ENCODE data around the gene FEZ2. TPM values are rescaled to one million over a fixed set of nuclear protein-coding genes. Genes with fewer than 3 reads are reported as not detected.

The FEZ2 gene
- total and polyA plus RNA-seq, 10 of the 15 experiments (the other 5 are each of a cell fraction or from before 2014, with no cell fraction given) = 3.0 to 15.4 (median 6.6) TPM

DNA sequence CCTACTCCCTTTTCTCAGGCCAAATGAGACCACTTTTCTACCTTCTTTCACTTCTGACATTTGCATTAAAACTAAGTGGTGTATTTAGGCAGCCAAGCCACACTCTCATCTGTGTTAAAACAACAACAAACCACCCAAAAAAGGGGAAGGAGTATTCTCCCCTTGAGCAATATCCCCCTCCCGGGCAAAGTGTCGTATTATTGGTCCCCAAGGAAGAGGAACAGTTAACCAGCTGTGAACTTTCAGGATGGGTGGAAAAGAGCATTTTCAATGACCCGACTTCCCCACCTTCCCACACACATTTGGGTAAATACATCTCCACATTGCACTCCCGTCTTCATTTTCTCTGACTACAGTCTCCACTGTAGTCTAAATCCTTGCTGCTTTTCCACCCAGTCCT lies 44.3 kb downstream of the FEZ2 start:
- SMC1A ChIA-PET (ENCODE audit: uncharacterized antibody, unreplicated experiment) = interaction anchor here (1.5 kb wide), 1 partner anchor 10 kb away, joined by 4 read pairs; no protein-coding TSS in a partner anchor
- H3K36me3 ChIP-seq (ENCODE audit: control insufficient read depth in 2 of 2, insufficient read depth in 2 of 2, low read length in 1 of 2) = peaks cover 0 to 12% of the 10 kb centered on the region in 2 experiments; a peak in 3 of 4 replicates
- no peak for DNase-seq (ENCODE audit: low read depth, low spot score)
- RAD21 ChIA-PET (ENCODE audit: unreplicated experiment) = no interaction called here
- no peaks in the 10 kb centered on the region for H4K20me1 ChIP-seq (ENCODE audit: control insufficient read depth, insufficient read depth)
- intact Hi-C loops (cut with micrococcal nuclease; ENCODE audit: unreplicated experiment) (no loop called here), in situ Hi-C loops (cut with MboI) (no loop called here)
- no TSS peak for BruUV-seq (replicated peaks)
- no peak overlapping the region for H2AFZ ChIP-seq (ENCODE audit: control insufficient read depth, low read depth, low read length)
- FAIRE-seq = no peak
- no peak for ATAC-seq
- no peak overlapping the region for H3K9ac ChIP-seq (ENCODE audit: control insufficient read depth, insufficient read depth, low read length)
- no peak overlapping the region for H3K4me3 ChIP-seq
- H3K4me1 ChIP-seq (ENCODE audit: control insufficient read depth, insufficient read depth, low read length) = no peaks in the 10 kb centered on the region
- H3K4me2 ChIP-seq (ENCODE audit: control insufficient read depth, insufficient read depth) = no peak overlapping the region
- CTCF ChIA-PET = interaction anchor here (2.6 kb wide), 1 partner anchor 10 kb away, joined by 7 read pairs; no protein-coding TSS in a partner anchor
- H3K27ac ChIP-seq (ENCODE audit: control insufficient read depth, insufficient read depth) = no peak overlapping the region
- H3K9me3 ChIP-seq (replicated peaks; ENCODE audit: control insufficient read depth, insufficient read depth, low read length) = no peaks in the 10 kb centered on the region
- WGBS (ENCODE audit: insufficient coverage, insufficient replicate concordance, low lambda C conversion rate, missing lambda C conversion rate) = 33% methylated on average over 4 of the region's 4 CpGs
- H3K79me2 ChIP-seq (ENCODE audit: control insufficient read depth, insufficient read depth, low read length) = no peaks in the 10 kb centered on the region
- POLR2A ChIA-PET = interaction anchor here (1.2 kb wide), 1 partner anchor 84 kb away, joined by 3 read pairs; no protein-coding TSS in a partner anchor
- no peaks in the 10 kb centered on the region for H3K27me3 ChIP-seq (replicated peaks in 1 of 2; ENCODE audit: control insufficient read depth in 2 of 2, insufficient read depth in 2 of 2, low read length in 1 of 2)
- TF ChIP-seq, protein P1, sequence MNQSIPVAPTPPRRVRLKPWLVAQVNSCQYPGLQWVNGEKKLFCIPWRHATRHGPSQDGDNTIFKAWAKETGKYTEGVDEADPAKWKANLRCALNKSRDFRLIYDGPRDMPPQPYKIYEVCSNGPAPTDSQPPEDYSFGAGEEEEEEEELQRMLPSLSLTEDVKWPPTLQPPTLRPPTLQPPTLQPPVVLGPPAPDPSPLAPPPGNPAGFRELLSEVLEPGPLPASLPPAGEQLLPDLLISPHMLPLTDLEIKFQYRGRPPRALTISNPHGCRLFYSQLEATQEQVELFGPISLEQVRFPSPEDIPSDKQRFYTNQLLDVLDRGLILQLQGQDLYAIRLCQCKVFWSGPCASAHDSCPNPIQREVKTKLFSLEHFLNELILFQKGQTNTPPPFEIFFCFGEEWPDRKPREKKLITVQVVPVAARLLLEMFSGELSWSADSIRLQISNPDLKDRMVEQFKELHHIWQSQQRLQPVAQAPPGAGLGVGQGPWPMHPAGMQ (IDR thresholded peaks at IDR 0.05; ENCODE audit: borderline replicate concordance) = no peak
- TF ChIP-seq POLR2A (IDR thresholded peaks at IDR 0.05; ENCODE audit: low read depth, low read length) (no peak), ZNF217 (IDR thresholded peaks at IDR 0.05) (no peak), SMAD1 (IDR thresholded peaks at IDR 0.05; ENCODE audit: low read depth, partially characterized antibody) (no peak), NR2F1 (conservative IDR thresholded peaks at IDR 0.05) (no peak), SUPT20H (IDR thresholded peaks at IDR 0.05; ENCODE audit: borderline replicate concordance, control insufficient read depth, low read depth, low read length) (no peak), NFIC (IDR thresholded peaks at IDR 0.05; ENCODE audit: low read depth, low read length) (no peak), PAX5 (IDR thresholded peaks at IDR 0.05; ENCODE audit: borderline replicate concordance, low read depth, low read length) (no peak), RUNX3 (IDR thresholded peaks at IDR 0.05; ENCODE audit: low read length) (no peak), SPI1 (IDR thresholded peaks at IDR 0.05; ENCODE audit: borderline replicate concordance, insufficient read depth, low read depth, low read length) (no peak), PML (IDR thresholded peaks at IDR 0.05; ENCODE audit: low read length) (no peak)
- TF ChIP-seq, protein P2, sequence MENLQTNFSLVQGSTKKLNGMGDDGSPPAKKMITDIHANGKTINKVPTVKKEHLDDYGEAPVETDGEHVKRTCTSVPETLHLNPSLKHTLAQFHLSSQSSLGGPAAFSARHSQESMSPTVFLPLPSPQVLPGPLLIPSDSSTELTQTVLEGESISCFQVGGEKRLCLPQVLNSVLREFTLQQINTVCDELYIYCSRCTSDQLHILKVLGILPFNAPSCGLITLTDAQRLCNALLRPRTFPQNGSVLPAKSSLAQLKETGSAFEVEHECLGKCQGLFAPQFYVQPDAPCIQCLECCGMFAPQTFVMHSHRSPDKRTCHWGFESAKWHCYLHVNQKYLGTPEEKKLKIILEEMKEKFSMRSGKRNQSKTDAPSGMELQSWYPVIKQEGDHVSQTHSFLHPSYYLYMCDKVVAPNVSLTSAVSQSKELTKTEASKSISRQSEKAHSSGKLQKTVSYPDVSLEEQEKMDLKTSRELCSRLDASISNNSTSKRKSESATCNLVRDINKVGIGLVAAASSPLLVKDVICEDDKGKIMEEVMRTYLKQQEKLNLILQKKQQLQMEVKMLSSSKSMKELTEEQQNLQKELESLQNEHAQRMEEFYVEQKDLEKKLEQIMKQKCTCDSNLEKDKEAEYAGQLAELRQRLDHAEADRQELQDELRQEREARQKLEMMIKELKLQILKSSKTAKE (IDR thresholded peaks at IDR 0.05; ENCODE audit: low read depth, poor library complexity, severe bottlenecking) = no peak
- TF ChIP-seq, protein P3, sequence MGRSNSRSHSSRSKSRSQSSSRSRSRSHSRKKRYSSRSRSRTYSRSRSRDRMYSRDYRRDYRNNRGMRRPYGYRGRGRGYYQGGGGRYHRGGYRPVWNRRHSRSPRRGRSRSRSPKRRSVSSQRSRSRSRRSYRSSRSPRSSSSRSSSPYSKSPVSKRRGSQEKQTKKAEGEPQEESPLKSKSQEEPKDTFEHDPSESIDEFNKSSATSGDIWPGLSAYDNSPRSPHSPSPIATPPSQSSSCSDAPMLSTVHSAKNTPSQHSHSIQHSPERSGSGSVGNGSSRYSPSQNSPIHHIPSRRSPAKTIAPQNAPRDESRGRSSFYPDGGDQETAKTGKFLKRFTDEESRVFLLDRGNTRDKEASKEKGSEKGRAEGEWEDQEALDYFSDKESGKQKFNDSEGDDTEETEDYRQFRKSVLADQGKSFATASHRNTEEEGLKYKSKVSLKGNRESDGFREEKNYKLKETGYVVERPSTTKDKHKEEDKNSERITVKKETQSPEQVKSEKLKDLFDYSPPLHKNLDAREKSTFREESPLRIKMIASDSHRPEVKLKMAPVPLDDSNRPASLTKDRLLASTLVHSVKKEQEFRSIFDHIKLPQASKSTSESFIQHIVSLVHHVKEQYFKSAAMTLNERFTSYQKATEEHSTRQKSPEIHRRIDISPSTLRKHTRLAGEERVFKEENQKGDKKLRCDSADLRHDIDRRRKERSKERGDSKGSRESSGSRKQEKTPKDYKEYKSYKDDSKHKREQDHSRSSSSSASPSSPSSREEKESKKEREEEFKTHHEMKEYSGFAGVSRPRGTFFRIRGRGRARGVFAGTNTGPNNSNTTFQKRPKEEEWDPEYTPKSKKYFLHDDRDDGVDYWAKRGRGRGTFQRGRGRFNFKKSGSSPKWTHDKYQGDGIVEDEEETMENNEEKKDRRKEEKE (IDR thresholded peaks at IDR 0.05) = no peak
- TF ChIP-seq, protein P4, sequence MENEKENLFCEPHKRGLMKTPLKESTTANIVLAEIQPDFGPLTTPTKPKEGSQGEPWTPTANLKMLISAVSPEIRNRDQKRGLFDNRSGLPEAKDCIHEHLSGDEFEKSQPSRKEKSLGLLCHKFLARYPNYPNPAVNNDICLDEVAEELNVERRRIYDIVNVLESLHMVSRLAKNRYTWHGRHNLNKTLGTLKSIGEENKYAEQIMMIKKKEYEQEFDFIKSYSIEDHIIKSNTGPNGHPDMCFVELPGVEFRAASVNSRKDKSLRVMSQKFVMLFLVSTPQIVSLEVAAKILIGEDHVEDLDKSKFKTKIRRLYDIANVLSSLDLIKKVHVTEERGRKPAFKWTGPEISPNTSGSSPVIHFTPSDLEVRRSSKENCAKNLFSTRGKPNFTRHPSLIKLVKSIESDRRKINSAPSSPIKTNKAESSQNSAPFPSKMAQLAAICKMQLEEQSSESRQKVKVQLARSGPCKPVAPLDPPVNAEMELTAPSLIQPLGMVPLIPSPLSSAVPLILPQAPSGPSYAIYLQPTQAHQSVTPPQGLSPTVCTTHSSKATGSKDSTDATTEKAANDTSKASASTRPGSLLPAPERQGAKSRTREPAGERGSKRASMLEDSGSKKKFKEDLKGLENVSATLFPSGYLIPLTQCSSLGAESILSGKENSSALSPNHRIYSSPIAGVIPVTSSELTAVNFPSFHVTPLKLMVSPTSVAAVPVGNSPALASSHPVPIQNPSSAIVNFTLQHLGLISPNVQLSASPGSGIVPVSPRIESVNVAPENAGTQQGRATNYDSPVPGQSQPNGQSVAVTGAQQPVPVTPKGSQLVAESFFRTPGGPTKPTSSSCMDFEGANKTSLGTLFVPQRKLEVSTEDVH (IDR thresholded peaks at IDR 0.05; ENCODE audit: low read depth, partially characterized antibody) = no peak

Measured in GM12878 (cell line).